Central memory CD8-positive, alpha-beta T cell (primary cell): Measurements from ENCODE around the gene SYCP2L.
A peak's percentile ranks its signal among the peaks of the same experiment; 100 is the strongest.
"Not testable (repeated sequence)": the region's sequence is repeated elsewhere in the genome, so short reads cannot be mapped to it uniquely, and the experiment has no call there.

Experiments
- ATAC-seq: fragments of 150-1000 bp; cut with Tn5 transposase; replicated peaks from 2 replicates; pipeline ENCODE4 v1.10.0; 2022; ENCODE audit warnings: mild to moderate bottlenecking, moderate FRiP score, moderate number of reproducible peaks; ENCODE audit not compliant: poor library complexity, severe bottlenecking; ENCODE audit errors: extremely low read depth
- DNase-seq, 2 donors: peaks; one replicate each; pipeline ENCODE4 v3.0.0; 2021; ENCODE audit warnings: low spot score in 2 of 2
- H3K27ac Mint-ChIP-seq: one replicate; pipeline ENCODE4 v1.8.0; 2022; ENCODE audit warnings: low read depth, mild to moderate bottlenecking, moderate library complexity, mixed read lengths
- H3K27me3 Mint-ChIP-seq: one replicate; pipeline ENCODE4 v1.8.0; 2022; ENCODE audit warnings: mixed read lengths
- H3K36me3 Mint-ChIP-seq: one replicate; pipeline ENCODE4 v1.8.0; 2022; ENCODE audit warnings: mild to moderate bottlenecking, moderate library complexity, mixed read lengths; ENCODE audit not compliant: insufficient read depth
- H3K4me1 Mint-ChIP-seq: one replicate; pipeline ENCODE4 v1.8.0; 2022; ENCODE audit warnings: mixed read lengths
- H3K4me3 Mint-ChIP-seq: one replicate; pipeline ENCODE4 v1.8.0; 2022; ENCODE audit warnings: mild to moderate bottlenecking, moderate library complexity, mixed read lengths
- H3K9me3 Mint-ChIP-seq: one replicate; pipeline ENCODE4 v1.8.0; 2022; ENCODE audit warnings: mixed read lengths

Gene SYCP2L

DNA sequence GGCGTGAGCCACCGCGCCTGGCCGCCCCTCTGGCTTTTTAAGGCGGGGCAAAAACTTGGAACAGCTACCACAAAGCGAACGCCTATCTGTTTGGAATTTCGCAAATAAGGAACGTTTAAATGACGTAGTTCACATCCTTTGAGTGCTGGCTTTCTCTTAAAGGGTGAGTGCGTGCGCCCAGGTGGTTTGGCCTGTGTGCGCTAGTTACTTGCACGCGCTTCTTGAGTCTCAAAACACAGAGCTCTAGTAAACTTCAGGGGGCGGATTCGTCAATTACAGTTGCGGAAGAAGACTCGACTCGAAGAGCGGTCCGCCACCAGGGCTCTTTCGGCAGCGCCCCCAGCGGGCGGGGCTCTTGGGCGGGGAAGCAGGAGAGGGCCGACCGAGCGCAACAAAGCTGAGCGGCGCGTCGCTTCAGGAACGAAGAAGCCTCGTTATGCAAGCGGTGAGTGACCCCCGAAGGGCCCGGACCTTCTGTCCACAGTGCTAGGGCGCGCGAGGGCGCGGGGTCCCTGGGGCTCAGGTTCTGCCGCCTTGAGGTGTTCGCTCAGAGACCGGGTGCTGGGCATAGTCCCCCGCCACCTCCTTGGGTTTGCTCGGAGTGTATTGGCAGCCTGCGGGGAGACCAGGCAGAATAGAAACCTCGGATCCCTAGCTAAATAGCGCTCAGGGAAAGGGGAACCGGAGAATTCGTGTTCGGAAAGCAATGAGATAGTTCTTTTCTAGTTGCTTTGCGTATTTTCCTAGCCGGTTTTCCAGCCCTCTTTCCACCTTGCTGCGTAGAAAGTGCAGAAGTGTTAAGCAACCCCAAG is at the start of gene SYCP2L:
Gene SYCP2L (plus strand): TSS at position 362 of the 812 bp plus-strand sequence. CDS start 75 bp downstream, at position 437.
- H3K4me3 Mint-ChIP-seq = no peak within 1 kb of the TSS
- peaks cover 92% of the 10 kb centered on the region for H3K27me3 Mint-ChIP-seq

DNA sequence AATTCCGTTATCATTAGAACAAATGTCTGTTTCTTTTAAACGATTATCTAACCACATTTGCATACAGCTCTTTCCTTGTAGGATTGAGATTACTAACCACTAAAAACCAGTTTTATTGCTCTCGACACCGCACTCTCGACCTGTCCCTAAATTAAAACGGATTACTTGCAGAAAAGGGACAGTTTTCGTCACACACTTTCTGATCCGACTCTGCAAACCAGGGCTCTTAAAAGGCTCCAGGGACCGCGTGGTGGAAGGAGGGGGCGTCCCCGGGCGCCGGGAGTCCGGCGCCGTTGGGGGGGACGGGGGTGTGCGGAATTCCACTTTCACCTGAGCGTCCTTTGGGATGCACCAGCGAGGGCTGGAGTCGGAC is 49.2 kb upstream of the SYCP2L start:
- Mint-ChIP-seq H3K4me3 (peak overlapping the region; percentile 66), H3K27me3 (peaks cover 84% of the 10 kb centered on the region), H3K27ac (no peak overlapping the region), H3K4me1 (peaks cover 22% of the 10 kb centered on the region), H3K36me3 (peaks cover 8% of the 10 kb centered on the region), H3K9me3 (no peaks in the 10 kb centered on the region)
- DNase-seq (no peak), ATAC-seq (no peak)

More for the DNA sequence above, at the start of gene SYCP2L:
- Mint-ChIP-seq H3K9me3 (no peaks in the 10 kb centered on the region), H3K36me3 (no peaks in the 10 kb centered on the region), H3K4me1 (no peaks in the 10 kb centered on the region), H3K27ac (no peak within 1 kb of the TSS)
- ATAC-seq = no peak
- no peak for DNase-seq

DNA sequence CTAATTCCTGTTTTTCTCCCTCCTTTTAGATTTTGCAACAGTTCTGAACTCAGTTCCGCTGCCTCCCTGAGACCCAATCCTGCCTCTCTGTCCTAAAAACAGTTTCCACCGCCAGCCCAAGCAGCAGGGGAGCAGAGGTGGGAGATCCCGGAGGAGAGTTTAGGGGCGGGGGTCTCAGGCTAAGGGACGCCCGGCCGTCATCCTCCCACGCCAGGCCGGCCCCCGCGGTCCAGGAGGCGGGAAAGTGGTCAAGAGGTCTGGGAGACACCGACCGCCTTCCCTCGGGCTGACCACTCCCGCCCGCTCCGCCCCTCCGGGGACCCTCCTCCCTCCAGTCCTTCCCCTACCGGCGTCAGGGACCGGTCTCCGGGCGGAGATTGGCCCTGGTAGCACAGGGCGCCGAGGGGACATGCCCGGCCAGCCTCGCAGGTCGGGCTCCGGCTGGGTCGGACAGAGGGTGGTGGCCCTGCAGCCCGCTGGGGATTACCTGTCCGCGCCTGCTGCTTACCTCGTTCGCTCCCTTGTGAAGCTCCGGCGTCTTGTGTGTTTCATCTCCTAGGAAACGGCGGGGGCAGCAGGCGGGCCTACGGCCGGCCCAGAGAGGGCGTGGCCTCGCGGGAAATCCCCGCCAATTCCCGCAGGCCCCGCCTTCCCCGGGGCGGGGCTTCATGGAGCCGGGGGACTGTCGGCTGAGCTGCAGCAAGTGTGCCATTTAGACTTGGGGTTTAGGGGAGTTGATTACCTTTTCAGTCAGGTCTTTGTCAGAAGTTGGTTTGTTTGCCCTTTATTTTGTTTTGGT is 48.7 kb upstream of the SYCP2L start, which contains the start of gene MAK:
Gene MAK (minus strand): TSS at position 545 of the 799 bp plus-strand sequence. CDS start 7,891 bp downstream, outside the sequence.
- H3K4me3 Mint-ChIP-seq = peak within 1 kb of the TSS; percentile 66
- peak within 1 kb of the TSS; percentile 72 for H3K27ac Mint-ChIP-seq
- ATAC-seq (peak; percentile 92), DNase-seq (peak; percentile 77 to 86)
- H3K27me3 Mint-ChIP-seq = peaks cover 87% of the 10 kb centered on the region
- H3K36me3 Mint-ChIP-seq = peaks cover 8% of the 10 kb centered on the region
- no peaks in the 10 kb centered on the region for H3K9me3 Mint-ChIP-seq
- peaks cover 22% of the 10 kb centered on the region for H3K4me1 Mint-ChIP-seq

DNA sequence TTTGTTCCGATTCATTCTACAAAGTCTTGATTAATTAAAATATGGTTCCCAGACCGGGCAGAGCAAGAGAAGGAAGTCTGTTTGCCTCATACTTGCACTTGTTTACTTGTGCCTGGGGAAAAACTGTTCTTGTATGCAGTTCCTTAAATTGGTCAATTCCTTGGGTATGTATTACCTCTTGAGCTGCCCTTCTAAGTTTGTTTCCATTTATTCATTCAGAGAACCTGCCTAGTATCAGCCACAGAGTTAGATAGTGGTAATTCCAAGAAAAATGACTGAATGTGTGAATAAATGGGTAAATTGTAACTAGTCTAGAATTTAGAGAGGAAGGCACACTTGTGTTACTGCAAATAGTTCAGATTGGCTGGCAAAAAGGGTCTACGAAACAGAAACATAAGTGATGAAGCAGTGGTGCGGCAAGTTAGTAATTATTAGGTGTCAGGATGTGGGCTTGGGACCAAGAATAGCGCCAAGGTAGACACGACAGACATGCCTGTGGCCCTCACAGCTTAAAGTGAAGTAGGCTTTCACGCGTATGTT is 48.0 kb upstream of the SYCP2L start:
- Mint-ChIP-seq H3K4me1 (peaks cover 22% of the 10 kb centered on the region), H3K27me3 (peaks cover 94% of the 10 kb centered on the region), H3K9me3 (no peaks in the 10 kb centered on the region), H3K36me3 (peaks cover 8% of the 10 kb centered on the region), H3K4me3 (peak overlapping the region; percentile 66), H3K27ac (peak overlapping the region; percentile 72)
- ATAC-seq (peak; percentile 15), DNase-seq (no peak)

DNA sequence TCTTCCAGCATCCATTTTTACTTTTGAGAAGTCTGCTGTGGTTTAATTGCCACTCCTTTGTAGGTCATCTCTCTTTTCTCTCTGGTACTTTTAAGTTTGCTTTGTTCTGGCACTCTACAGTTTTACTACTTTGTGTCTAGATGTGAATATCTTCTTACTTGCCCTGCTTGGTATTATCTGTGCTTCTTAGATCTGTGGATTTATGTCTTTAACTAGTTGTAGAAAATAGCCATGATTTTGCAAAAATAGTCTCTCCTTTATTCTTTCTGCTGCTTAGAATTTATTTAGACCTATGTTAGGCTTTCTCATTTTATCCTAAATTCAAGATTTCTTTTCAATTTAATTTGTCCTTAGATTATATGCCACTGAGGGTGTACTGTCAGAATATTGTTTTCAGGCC is 43.3 kb upstream of the SYCP2L start:
- H3K27ac Mint-ChIP-seq = no peak overlapping the region

DNA sequence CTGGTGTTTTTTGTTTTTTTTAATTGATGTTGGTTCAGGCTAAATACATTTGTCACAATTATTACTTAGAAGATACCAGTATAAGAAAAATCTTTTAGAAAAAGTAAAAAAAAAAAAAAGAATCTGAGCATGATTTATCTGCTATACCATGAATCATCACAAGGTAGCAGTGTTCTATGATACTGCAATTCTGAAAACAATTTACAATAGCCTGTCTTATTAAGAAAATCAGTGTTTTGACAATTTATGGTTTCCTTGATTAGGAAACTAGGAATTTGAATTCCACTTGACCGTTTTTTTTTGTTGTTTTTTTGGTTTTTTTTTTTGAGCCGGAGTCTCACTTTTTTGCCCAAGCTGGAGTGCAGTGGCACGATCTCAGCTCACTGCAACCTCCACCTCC is 39.2 kb upstream of the SYCP2L start:
- peaks cover 60% of the 10 kb centered on the region for H3K27me3 Mint-ChIP-seq
- H3K9me3 Mint-ChIP-seq = no peaks in the 10 kb centered on the region
- H3K4me3 Mint-ChIP-seq = no peak overlapping the region
- no peak overlapping the region for H3K27ac Mint-ChIP-seq
- no peaks in the 10 kb centered on the region for H3K4me1 Mint-ChIP-seq
- no peaks in the 10 kb centered on the region for H3K36me3 Mint-ChIP-seq
- ATAC-seq = no peak
- no peak for DNase-seq

More for the DNA sequence above, 43.3 kb upstream of the SYCP2L start:
- ATAC-seq (no peak), DNase-seq (no peak)
- H3K27me3 Mint-ChIP-seq = peaks cover 61% of the 10 kb centered on the region
- no peak overlapping the region for H3K4me3 Mint-ChIP-seq
- H3K4me1 Mint-ChIP-seq = peaks cover 8% of the 10 kb centered on the region
- H3K9me3 Mint-ChIP-seq = no peaks in the 10 kb centered on the region
- peaks cover 2% of the 10 kb centered on the region for H3K36me3 Mint-ChIP-seq

DNA sequence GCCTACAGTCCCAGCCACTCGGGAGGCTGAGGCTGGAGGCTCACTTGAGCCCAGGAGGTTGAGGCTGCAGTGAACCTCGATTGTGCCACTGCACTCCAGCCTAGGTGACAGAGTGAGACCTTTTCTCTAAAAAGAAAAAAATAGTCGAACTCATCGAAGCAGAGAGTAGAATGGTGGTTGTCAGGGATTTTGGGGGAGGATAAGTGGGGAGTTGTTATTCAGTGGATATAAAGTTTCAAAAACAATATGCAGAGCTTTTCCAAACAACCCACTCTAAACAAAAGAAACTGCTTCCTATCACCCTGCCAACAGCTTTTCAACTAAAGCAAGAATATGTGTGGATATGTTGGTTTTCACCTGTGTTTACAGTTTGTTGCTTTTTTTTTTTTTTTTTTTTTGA is 37.0 kb upstream of the SYCP2L start:
- peaks cover 61% of the 10 kb centered on the region for H3K27me3 Mint-ChIP-seq
- no peaks in the 10 kb centered on the region for H3K4me1 Mint-ChIP-seq
- no peak overlapping the region for H3K4me3 Mint-ChIP-seq
- ATAC-seq = no peak
- no peaks in the 10 kb centered on the region for H3K36me3 Mint-ChIP-seq
- DNase-seq = no peak
- H3K9me3 Mint-ChIP-seq = peaks cover 7% of the 10 kb centered on the region
- H3K27ac Mint-ChIP-seq = no peak overlapping the region

DNA sequence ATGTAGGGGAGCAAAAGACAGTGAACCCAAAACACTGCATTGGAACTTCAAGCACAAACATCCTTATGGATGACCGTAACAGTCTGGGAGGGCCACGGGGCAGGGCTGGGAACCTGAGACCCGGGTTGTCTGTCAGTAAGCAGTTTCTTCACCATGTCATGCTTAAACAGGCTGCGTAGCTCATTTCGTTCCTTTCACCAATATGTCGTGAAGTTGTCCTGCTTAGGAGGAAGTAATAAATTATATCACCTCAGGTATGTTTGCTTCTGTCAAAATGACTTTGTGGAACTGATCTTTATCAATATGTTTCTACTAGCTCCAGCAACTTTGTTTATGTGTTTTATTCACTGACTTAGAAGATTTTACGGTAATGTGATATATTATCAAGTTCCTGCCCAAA is 36.1 kb upstream of the SYCP2L start:
- Mint-ChIP-seq H3K9me3 (peaks cover 7% of the 10 kb centered on the region), H3K27me3 (peaks cover 65% of the 10 kb centered on the region), H3K4me1 (no peaks in the 10 kb centered on the region), H3K36me3 (no peaks in the 10 kb centered on the region), H3K4me3 (no peak overlapping the region), H3K27ac (no peak overlapping the region)
- no peak for DNase-seq
- ATAC-seq = no peak

DNA sequence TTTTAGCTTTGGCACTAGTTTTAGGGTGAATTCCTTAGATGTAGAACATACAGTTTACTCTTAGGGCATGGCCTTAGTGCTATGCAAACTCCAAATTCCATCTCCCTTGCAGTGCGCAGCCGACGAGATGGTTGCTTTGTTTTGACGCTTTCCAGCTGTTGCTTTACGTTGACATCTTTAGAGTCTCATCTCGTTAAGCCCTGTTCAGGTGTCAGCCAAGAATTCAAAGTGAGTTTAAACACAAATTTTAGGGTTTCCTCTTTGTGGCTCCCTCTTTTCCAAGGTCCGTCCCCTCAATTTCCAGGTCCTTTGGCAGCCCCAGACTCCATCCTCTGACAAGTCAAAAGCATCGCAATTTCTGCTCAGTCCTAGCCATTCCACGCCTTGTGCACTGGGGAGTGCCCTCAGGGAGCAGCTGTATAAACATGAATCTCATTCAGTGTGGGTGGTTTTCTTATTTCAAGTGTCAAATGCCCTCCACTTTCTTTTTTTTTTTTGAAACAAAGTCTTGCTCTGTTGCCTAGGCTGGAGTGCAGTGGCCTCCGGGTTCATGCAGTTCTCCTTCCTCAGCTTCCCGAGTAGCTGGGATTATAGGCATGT is 34.4 kb upstream of the SYCP2L start:
- peaks cover 71% of the 10 kb centered on the region for H3K27me3 Mint-ChIP-seq
- no peaks in the 10 kb centered on the region for H3K4me1 Mint-ChIP-seq
- DNase-seq = no peak
- ATAC-seq = no peak
- H3K27ac Mint-ChIP-seq = no peak overlapping the region
- peaks cover 7% of the 10 kb centered on the region for H3K9me3 Mint-ChIP-seq
- H3K36me3 Mint-ChIP-seq = no peaks in the 10 kb centered on the region
- no peak overlapping the region for H3K4me3 Mint-ChIP-seq

DNA sequence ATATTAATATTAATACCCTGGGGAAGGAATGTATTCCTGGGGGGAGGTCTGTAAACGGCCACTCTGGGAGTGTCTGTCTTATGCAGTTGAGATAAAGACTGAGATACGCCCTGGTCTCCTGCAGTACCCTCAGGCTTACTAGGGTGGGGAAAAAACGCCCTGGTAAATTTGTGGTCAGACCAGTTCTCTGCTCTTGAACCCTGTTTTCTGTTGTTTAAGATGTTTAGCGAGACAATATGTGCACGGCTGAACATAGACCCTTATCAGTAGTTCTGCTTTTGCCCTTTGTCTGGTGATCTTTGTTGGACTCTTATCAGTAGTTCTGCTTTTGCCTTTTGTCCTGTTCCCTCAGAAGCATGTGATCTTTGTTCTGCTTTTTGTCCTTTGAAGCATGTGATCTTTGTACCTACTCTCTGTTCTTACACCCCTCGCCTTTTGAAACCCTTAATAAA is 33.0 kb upstream of the SYCP2L start:
- not testable (repeated sequence) for H3K36me3 Mint-ChIP-seq, ATAC-seq, H3K4me1 Mint-ChIP-seq, H3K27ac Mint-ChIP-seq, DNase-seq, H3K9me3 Mint-ChIP-seq, H3K4me3 Mint-ChIP-seq
- H3K27me3 Mint-ChIP-seq = peaks cover 71% of the 10 kb centered on the region

DNA sequence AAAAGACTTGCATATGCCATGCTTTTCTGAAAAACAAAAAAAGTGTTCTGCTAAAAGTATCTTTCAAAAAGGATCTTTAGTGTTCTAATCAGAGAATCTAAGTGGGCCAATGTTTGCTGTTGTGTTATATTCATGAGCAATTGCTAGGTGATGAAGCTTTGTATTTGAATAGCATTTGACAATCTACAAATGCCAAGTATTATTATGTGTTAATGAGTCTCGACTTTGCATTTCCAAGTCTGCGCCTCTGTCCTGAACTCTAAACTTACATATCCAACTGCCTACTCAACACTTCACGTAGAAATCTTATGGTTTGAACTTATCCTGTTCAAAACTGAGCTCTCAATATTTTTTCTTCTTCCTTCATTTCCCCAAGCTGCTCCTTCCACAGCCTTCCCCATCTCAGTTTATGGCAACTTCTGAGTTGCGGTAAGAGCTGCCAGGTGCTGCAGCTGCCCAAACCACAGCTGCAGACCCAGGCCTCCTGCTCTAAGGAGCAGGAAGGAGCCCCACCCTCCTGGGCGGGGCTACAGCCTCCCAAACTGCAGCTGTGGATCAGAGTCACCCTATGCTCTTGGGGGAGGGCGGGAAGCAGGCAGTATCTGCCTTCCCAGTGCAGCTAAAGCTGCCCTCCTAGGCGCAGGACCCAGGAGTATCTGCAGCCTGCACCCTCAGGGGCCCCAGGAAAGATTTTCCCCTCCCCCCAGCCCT is 31.8 kb upstream of the SYCP2L start:
- DNase-seq = no peak

DNA sequence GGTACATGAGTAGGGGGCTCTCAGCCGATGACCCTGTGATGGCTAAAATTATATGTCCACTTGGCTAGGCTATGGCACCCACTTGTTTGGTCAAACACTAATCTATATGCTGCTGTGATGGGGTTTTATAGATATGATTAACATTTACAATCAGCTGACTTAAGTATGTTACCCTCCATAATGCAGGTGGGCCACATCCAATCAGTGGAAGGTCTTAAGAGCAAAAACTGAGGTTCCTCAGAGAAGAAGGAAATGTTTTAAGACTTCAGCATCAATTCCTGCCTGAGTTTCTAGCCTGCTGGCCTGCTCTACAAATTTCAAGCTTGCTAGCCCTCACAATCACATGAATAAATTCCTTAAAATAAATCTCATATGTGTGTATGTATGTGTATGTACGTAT is 29.6 kb upstream of the SYCP2L start:
- H3K9me3 Mint-ChIP-seq = peaks cover 7% of the 10 kb centered on the region
- no peak overlapping the region for H3K4me3 Mint-ChIP-seq

More for the DNA sequence above, 31.8 kb upstream of the SYCP2L start:
- Mint-ChIP-seq H3K4me3 (no peak overlapping the region), H3K9me3 (peaks cover 7% of the 10 kb centered on the region), H3K27ac (no peak overlapping the region), H3K36me3 (no peaks in the 10 kb centered on the region), H3K4me1 (no peaks in the 10 kb centered on the region), H3K27me3 (peaks cover 61% of the 10 kb centered on the region)
- ATAC-seq = no peak

More for the DNA sequence above, 29.6 kb upstream of the SYCP2L start:
- Mint-ChIP-seq H3K4me1 (no peaks in the 10 kb centered on the region), H3K27ac (no peak overlapping the region), H3K36me3 (no peaks in the 10 kb centered on the region), H3K27me3 (peaks cover 39% of the 10 kb centered on the region)
- ATAC-seq (no peak), DNase-seq (no peak)
